Measurements from ENCODE around the gene GRIA4.

DNA sequence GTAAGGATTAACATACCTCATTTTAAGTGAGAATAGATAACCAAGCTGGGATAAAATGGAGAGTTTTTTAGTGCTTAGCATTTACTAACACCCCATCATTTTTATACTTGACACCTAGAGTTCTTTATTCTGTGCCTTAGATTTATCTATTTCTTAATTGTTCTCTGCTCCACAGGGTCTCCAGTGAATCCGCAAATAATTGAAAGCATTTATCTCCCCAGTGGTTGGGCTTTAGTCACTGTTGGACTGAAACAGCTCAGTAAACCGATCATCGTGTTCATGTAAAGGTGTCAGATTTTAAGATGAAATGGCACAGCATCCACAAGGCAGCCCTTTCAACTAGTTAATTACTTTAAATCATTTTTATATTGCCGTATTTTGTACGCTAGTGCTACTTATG, 17.8 kb upstream of the GRIA4 start:
- no peak for TF ChIP-seq GATA3 (IDR thresholded peaks at IDR 0.05; ENCODE audit: low read depth, low read length)
- TF ChIP-seq GATA2 (IDR thresholded peaks at IDR 0.05; ENCODE audit: low read depth, low read length) = no peak
